GM12878 (cell line): Measurements from ENCODE around the gene ARHGAP40. TPM values are rescaled to one million over a fixed set of nuclear protein-coding genes. Genes with fewer than 3 reads are reported as not detected.

Experiments
- ATAC-seq: fragments of 200-7000 bp; cut with Tn5 transposase; 3 replicates; pipeline ENCODE4 v1.9.1; 2020; ENCODE audit warnings: mild to moderate bottlenecking, moderate library complexity
- BruUV-seq: library from RNA; stranded (reverse); fragments of 400-500 nt; replicated peaks from 2 replicates; lab custom pipeline; 2021; lab: Mats Ljungman, UMichigan
- CTCF ChIA-PET: fragments of 300-600 bp; sonication (Branson Sonifier 250); formaldehyde crosslinking; extraction: SDS; loops from one replicate; lab custom pipeline; 2021; ENCODE audit warnings: inconsistent platforms; lab: Yijun Ruan, JAX
- POLR2A ChIA-PET: fragments of 350-600 bp; formaldehyde crosslinking; extraction: SDS; loops from one replicate; lab custom pipeline; 2021; ENCODE audit warnings: inconsistent platforms; lab: Charles Lee
- RAD21 ChIA-PET: fragments of 300-600 bp; sonication (Branson Sonifier 250); formaldehyde crosslinking; loops from one replicate; lab custom pipeline; 2023; ENCODE audit warnings: antibody characterized with exemption; ENCODE audit not compliant: unreplicated experiment; lab: Charles Lee
- SMC1A ChIA-PET: fragments of 300-600 bp; sonication (Branson Sonifier 250); formaldehyde crosslinking; loops from one replicate; lab custom pipeline; 2023; ENCODE audit not compliant: unreplicated experiment, uncharacterized antibody; lab: Charles Lee
- DNase-seq: peaks from one replicate; pipeline ENCODE4 v3.0.0-alpha.2; 2011; ENCODE audit warnings: low read depth, low spot score
- FAIRE-seq: peaks from 3 replicates; lab custom pipeline; 2011; peaks lifted over from hg19 to GRCh38; lab: Jason Lieb, UNC
- H2AFZ ChIP-seq: 2 replicates; pipeline ENCODE4 v1.6.0; 2011; ENCODE audit warnings: low read depth, low read length, control low read depth; ENCODE audit not compliant: control insufficient read depth
- H3K27ac ChIP-seq: 2 replicates; pipeline ENCODE4 v1.5.1; 2011; ENCODE audit warnings: control low read depth; ENCODE audit not compliant: control insufficient read depth, insufficient read depth
- H3K27me3 ChIP-seq, 2 experiments: replicated peaks in 1 of 2; 2 replicates each; pipeline versions ENCODE4 v1.6.0 to v1.6.1; 2011; ENCODE audit warnings: low read length in 1 of 2; ENCODE audit not compliant: control insufficient read depth in 2 of 2, insufficient read depth in 2 of 2
- H3K36me3 ChIP-seq, 2 experiments: 2 replicates each; pipeline ENCODE4 v1.5.1; 2011; ENCODE audit warnings: low read length in 1 of 2; ENCODE audit not compliant: control insufficient read depth in 2 of 2, insufficient read depth in 2 of 2
- H3K4me1 ChIP-seq: 2 replicates; pipeline ENCODE4 v1.6.1; 2011; ENCODE audit warnings: mild to moderate bottlenecking, low read length, moderate library complexity, mixed read lengths; ENCODE audit not compliant: control insufficient read depth, insufficient read depth
- H3K4me2 ChIP-seq: 2 replicates; pipeline ENCODE4 v1.6.0; 2011; ENCODE audit warnings: control low read depth; ENCODE audit not compliant: control insufficient read depth, insufficient read depth
- H3K4me3 ChIP-seq: fragments of 200-600 bp; sonication (generic); 2 replicates; pipeline ENCODE4 v1.5.1; 2016
- H3K79me2 ChIP-seq: 2 replicates; pipeline ENCODE4 v1.6.0; 2011; ENCODE audit warnings: low read length; ENCODE audit not compliant: control insufficient read depth, insufficient read depth
- H3K9ac ChIP-seq: 2 replicates; pipeline ENCODE4 v1.8.0; 2011; ENCODE audit warnings: low read length, control low read depth, mixed read lengths; ENCODE audit not compliant: control insufficient read depth, insufficient read depth
- H3K9me3 ChIP-seq: replicated peaks from 3 replicates; pipeline ENCODE4 v1.5.1; 2011; ENCODE audit warnings: mild to moderate bottlenecking, low read length; ENCODE audit not compliant: control insufficient read depth, insufficient read depth
- H4K20me1 ChIP-seq: 2 replicates; pipeline ENCODE4 v1.6.0; 2011; ENCODE audit not compliant: control insufficient read depth, insufficient read depth
- ASH2L ChIP-seq: fragments of 300-600, 200-600 bp; sonication (generic); IDR thresholded peaks from 2 replicates; pipeline ENCODE4 v1.6.1; 2017; ENCODE audit warnings: low read depth, mild to moderate bottlenecking, borderline replicate concordance
- HDAC2 ChIP-seq: fragments of 200-600 bp; sonication (generic); IDR thresholded peaks from 2 replicates; pipeline ENCODE4 v1.6.1; 2017
- KAT2A ChIP-seq: conservative IDR thresholded peaks from 2 replicates; pipeline ENCODE4 v1.6.1; 2011; ENCODE audit warnings: low read depth, low read length; ENCODE audit not compliant: control insufficient read depth
- KDM1A ChIP-seq: fragments of 200-600 bp; sonication (generic); IDR thresholded peaks from 2 replicates; pipeline ENCODE4 v1.6.1; 2016; ENCODE audit warnings: borderline replicate concordance
- NR2C1 ChIP-seq: fragments of 450-650 bp; IDR thresholded peaks from 2 replicates; pipeline ENCODE4 v1.6.1; 2017; ENCODE audit warnings: antibody characterized with exemption, mild to moderate bottlenecking, moderate library complexity
- PAX5 ChIP-seq: IDR thresholded peaks from 2 replicates; pipeline ENCODE4 v1.6.1; 2011; ENCODE audit warnings: low read depth, low read length, borderline replicate concordance
- POU2F2 ChIP-seq: IDR thresholded peaks from 3 replicates; pipeline ENCODE4 v1.6.1; 2011; ENCODE audit warnings: low read depth, mild to moderate bottlenecking, low read length, borderline replicate concordance
- RCOR1 ChIP-seq: conservative IDR thresholded peaks from 2 replicates; pipeline ENCODE4 v1.6.1; 2012; ENCODE audit warnings: low read depth, low read length, improper control_type of control experiment
- SIN3A ChIP-seq: IDR thresholded peaks from 2 replicates; pipeline ENCODE4 v1.6.1; 2012; ENCODE audit warnings: low read depth, low read length, improper control_type of control experiment
- USF2 ChIP-seq: IDR thresholded peaks from 2 replicates; pipeline ENCODE4 v1.6.1; 2011; ENCODE audit warnings: low read depth, low read length, improper control_type of control experiment, borderline replicate concordance
- WGBS: methylation state at CpG from one replicate; pipeline ENCODE4 v1.1.6; 2016; ENCODE audit warnings: low lambda C conversion rate; ENCODE audit not compliant: insufficient replicate concordance, insufficient coverage; ENCODE audit errors: missing lambda C conversion rate; 5-methylcytosine and 5-hydroxymethylcytosine counted together
- in situ Hi-C: fragments of 300-500 bp; cut with MboI; formaldehyde crosslinking; loops from 9 replicates; pipeline ENCODE4 v1.14.3; 2018; ENCODE audit warnings: mixed read lengths
- intact Hi-C: fragments of 100-400 bp; cut with micrococcal nuclease; formaldehyde crosslinking; loops from one replicate; pipeline ENCODE4 v1.14.2; 2022; ENCODE audit not compliant: unreplicated experiment
- polyA plus RNA-seq, 11 experiments: library from polyadenylated mRNA; depleted of rRNA in 4 of 11; unstranded in 6 of 11; stranded (reverse) in 5 of 11; fragments of >200 nt; fragmentation: Nextera tagmentation in 4 of 11; fragmentation: Illumina TruSeq in 1 of 11; extraction: Ambion mirVana in 4 of 11; extraction: Trizol in 1 of 11; gene quantifications; 1 replicate in 1 of 11; 2 replicates in 10 of 11; pipeline versions ENCODE4 v1.2.1 to v1.2.3, GENCODE V29; 2011 to 2016; ENCODE audit warnings: inconsistent platforms in 2 of 11, missing spikeins in 2 of 11, low read depth in 1 of 11
- total RNA-seq, 4 experiments: library from RNA; depleted of rRNA in 3 of 4; stranded (reverse); fragments of >200 nt in 3 of 4; fragmentation: Illumina TruSeq in 1 of 4; extraction: Trizol in 1 of 4; gene quantifications; 2 replicates each; pipeline versions ENCODE4 v1.2.1 to v1.2.3, GENCODE V29; 2013 to 2021

ARHGAP40 gene
- total and polyA plus RNA-seq, 10 of the 15 experiments (the other 5 are each of a cell fraction or from before 2014, with no cell fraction given): 0.06 to 0.07 TPM; not detected in 8

- ATAC-seq (no peak), DNase-seq (no peak), FAIRE-seq (no peak)
- H3K4me3 ChIP-seq: no peak overlapping the region
- no peak overlapping the region for H2AFZ ChIP-seq
- H3K9ac ChIP-seq: no peak overlapping the region
- H3K27ac ChIP-seq: no peak overlapping the region
- in situ Hi-C loops (no loop called here), intact Hi-C loops (no loop called here)
- ChIA-PET POLR2A (no interaction called here), SMC1A (no interaction called here), CTCF (interaction anchor here (0.7 to 1.0 kb wide), 2 partner anchors 9 to 66 kb away, joined by 3 read pairs; no protein-coding TSS in a partner anchor), RAD21 (interaction anchor here (0.6 kb wide), 1 partner anchor 406 kb away, joined by 3 read pairs; no protein-coding TSS in a partner anchor)
- H3K36me3 ChIP-seq: no peaks in the 10 kb centered on the region
- peaks cover 0 to 2% of the 10 kb centered on the region in 2 experiments; a peak in 1 of 4 replicates for H3K27me3 ChIP-seq
- no peak for TF ChIP-seq SIN3A
- TF ChIP-seq KAT2A: no peak
- no peak for TF ChIP-seq KDM1A
- no peak for TF ChIP-seq HDAC2
- TF ChIP-seq NR2C1: no peak
- TF ChIP-seq USF2: no peak
- no peak for TF ChIP-seq ASH2L
- TF ChIP-seq RCOR1: no peak
- TF ChIP-seq PAX5: no peak
- TF ChIP-seq POU2F2: no peak
- H3K79me2 ChIP-seq: no peaks in the 10 kb centered on the region
- H4K20me1 ChIP-seq: no peaks in the 10 kb centered on the region
- H3K4me2 ChIP-seq: no peak overlapping the region
- no TSS peak for BruUV-seq
- no peaks in the 10 kb centered on the region for H3K9me3 ChIP-seq
- no peaks in the 10 kb centered on the region for H3K4me1 ChIP-seq
- WGBS: 35% methylated on average over 5 of the region's 5 CpGs
Observed at GRCh38 chr20:38631155-38632022, 29.8 kb downstream of the ARHGAP40 start.
